Measurements from ENCODE around the gene PRM3.

PRM3 gene

GRCh38 chr16:11280616-11281522 lies 7.4 kb upstream of the PRM3 start, which contains the start of gene PRM1:
Gene PRM1 (minus strand): TSS chr16:11281330. CDS start chr16:11281238, 92 bp downstream.
- DNase-seq: no peak

GRCh38 chr16:11278681-11279628 lies 5.5 kb upstream of the PRM3 start:
- DNase-seq: no peak

GRCh38 chr16:11277607-11278337 lies 4.3 kb upstream of the PRM3 start:
- no peak for DNase-seq

DNA sequence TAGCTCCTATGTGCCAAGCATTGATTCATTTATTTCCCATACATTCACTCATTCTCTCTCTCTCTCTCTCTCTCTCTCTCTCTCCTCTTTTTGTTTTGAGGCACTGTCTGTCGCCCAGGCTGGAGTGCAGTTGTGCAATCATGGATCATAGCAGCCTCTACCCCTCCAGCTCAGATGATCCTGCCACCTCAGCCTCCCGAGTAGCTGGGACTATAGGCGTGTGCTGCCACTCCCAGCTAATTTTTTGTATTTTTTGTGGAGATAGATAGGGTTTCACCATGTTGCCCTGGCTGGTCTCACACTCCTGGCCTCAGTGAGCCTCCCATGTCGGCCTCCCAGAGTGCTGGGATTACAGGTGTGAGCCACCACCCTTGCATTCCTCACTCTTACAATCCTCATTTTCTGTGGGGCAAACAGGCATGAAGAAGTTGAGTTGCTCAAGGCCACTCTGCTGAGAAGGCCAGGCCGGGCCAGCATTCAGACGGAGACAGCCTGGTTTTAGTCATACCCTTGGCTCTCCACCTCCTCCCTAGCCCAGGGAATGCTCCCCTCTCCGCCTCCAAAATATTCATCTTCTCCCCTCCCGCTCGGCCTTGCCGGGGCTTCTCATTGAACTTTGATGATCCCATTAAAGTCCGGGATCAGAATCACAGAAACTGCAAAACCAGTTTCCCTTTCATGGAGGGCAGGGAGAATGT lies 3.6 kb upstream of the PRM3 start:
- DNase-seq: no peak

DNA sequence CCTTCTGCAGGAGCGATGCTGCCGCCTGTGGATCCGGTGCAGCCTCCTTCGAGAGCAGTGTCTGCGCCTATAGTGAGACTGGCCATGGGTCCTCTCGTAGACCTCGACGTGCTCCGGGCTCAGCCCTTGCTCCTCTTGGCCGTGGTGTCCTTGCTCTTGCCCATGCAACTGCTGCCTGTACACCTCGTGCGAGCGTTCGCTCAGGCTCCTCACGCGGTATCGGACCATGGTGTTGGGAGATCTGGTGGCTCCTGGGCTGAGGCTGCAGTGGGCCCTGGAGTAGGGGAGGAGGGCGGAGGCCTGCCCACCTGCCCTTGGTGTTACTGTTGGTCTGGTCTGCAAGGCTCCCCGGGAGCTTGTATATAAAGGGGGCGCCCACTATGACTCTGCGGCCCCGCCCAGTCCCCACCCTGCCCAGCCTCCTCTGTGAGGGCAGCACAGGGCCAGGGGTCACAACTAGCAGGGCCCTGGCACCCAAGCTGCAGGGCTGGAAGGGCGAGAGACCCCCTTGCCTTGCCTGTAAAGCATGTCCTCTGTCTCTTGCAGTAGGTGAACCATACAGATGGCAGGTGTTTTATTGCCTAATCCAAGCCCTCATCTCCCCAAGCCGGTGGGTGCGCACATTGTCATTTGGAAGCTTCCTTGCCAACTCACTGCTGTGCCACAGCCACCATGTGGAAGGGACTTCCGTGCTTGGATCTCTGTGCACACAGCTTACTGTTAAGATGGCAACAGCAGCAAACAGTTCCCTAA lies 2.9 kb upstream of the PRM3 start, which contains the start of gene PRM2:
TSS of gene PRM2 (minus strand) at position 338 of the 753 bp plus-strand sequence. CDS start at position 228, 110 bp downstream.
- DNase-seq: no peak

DNA sequence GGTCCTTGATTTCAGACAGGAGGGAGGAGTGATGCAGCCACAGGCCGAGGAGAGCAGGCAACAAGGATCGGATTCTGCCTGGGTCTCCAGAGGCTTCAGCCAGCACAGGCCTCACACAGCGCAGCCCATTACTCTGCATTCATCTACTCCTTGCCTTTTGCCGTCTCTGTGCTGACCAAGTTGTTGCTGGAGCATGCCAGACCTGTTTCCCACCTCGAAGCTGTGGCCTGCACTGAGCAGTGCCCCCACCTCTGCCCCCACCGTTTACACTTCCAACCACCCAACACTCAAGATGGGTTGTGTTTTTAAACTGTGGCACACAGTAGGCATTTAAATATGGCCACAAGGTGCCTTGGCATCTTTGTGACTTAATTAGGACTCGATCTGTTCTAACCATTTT lies 1.5 kb upstream of the PRM3 start:
- DNase-seq: no peak

- DNase-seq: no peak
Measured at GRCh38 chr16:11273721-11274324, 394 bp upstream of the PRM3 start.

DNA sequence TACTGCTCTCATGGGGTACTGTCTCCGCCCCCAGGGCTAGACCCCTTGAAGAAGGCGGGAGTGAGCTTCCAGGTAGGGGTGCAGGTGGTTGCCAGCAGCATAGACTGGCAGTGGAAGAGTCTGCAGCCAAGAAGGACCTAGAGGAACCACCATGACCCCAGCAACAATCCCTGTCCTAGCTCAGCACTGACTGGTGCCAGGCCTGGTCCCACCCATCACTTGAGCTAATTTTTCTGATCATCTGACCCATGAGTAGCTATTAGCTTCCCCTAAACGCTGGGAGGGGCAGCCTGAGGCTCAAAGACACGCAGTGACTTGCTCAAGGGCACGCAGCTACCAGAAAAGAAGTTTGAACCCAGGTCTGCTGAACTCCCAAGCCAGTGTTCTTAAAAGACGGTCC lies 945 bp downstream of the PRM3 start:
- DNase-seq: no peak

GRCh38 chr16:11271610-11272009 lies 1.8 kb downstream of the PRM3 start:
- no peak for DNase-seq

- DNase-seq: no peak
Measured at GRCh38 chr16:11270602-11271162, 2.7 kb downstream of the PRM3 start.

DNA sequence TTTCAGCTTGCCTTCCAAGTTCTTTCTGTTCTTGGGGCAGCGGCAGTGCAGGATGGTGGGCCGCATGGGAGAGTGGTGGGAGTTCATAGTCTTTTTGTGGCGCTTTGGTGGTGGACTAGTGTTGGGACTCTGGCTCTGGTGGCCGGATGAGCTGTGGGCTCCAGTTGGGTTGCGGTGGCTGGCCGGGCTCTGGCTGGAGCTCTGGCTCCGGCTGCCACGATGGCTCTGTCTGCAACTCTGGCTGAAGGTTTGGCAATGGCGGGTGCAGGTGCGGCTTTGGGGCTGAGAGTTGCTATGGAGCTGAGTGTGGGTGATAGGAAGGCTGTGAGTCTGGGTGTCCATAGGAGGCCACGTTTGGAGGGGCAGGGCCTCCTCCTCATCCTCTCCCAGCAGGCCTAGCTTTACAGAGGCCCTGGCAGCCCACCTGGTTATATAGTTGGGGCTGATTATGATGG lies 4.5 kb downstream of the PRM3 start, which contains the start of gene TNP2:
TSS of gene TNP2 (minus strand) at position 405 of the 455 bp plus-strand sequence. CDS start at position 342, 63 bp downstream.
- DNase-seq: no peak

DNA sequence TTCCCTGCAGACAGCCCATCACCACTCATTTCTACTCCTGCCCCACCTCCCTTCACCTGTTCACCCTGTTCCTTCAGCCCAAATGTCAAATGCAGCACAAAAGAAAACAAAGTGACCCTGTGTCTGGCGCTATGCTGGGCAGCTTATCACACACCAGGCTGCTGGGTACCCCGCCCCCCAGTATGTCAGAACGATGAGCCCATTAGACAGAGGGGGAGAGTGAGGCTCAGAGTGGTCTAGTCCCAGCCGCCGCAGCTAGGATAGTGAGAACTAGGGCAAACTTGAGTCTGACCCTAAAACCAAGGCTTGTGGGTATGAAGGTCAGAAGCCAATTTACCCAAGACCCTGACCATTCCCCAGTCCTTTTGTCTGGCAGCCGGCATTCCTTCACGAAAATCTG lies 8.3 kb downstream of the PRM3 start:
- no peak for DNase-seq

DNA sequence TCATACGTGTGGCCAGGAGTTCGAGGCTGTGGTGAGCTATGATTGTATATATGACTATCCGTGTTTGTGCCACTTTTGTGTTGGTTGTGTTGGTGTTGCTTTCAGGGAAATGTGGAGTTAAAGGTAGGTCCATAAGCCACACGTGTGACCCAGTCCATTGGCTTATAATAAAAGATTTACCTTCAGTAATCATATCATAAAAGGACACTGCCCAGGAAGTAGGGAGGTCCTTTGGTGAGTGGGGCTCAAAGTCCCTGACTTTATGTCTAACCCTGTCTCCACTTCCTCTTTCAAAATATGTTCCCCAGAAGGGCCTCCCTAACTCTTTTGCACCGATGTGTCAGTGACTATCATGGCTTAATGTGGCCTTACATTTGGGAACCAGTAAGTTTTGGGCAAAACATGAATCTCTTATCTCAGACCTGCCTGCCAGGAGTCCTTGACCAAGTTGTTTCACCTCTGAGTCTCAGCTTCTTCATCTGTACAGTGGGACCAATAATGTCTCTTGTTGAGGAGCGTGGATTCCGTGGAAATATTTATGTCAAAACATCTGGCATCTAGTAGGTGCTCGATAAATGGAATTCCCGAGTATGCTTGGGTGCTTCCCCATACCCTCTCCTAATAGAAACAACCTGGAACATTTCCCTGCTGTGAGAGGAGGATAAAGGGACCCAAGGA lies 9.1 kb downstream of the PRM3 start:
- DNase-seq: no peak

DNA sequence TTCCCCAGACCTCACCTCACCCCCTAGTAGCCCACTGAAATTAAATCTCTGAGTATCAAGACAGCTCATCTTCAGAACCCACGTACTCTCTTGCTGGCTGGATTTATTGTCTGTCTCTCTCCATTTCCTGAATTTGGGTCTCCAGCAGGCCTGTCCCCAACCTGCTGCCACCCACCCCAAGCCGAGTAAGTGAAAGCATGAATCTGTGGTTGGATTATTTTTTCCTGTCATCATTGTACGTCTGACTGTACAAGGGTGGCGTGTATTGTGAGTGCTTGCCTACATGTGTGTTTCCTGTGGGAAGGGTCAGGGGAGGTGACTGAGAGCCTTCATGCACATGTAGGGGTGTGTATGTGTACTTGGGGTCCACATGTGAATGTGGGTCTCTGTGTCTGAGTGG lies 9.7 kb downstream of the PRM3 start:
- no peak for DNase-seq

DNA sequence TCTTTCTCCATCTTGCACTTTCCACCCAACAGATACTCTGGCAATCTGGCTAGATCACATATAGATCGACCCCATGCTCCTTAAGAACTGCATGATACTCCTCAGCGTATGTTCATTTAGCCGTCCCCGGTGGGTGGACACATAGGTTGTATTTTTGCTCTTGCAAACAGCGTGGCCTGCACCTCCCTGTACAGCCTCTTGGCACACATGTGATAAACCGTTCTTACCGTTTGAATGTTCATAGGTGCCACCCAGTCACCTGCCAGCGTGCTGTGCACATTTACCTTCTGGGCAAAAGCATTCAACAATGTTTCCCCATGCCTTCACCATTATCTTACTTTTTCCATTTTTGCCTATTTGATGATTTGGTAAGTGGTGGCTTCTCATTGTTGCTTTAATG lies 10.5 kb downstream of the PRM3 start:
- no peak for DNase-seq

GRCh38 chr16:11260596-11260966 lies 12.8 kb downstream of the PRM3 start:
- DNase-seq: no peak

DNA sequence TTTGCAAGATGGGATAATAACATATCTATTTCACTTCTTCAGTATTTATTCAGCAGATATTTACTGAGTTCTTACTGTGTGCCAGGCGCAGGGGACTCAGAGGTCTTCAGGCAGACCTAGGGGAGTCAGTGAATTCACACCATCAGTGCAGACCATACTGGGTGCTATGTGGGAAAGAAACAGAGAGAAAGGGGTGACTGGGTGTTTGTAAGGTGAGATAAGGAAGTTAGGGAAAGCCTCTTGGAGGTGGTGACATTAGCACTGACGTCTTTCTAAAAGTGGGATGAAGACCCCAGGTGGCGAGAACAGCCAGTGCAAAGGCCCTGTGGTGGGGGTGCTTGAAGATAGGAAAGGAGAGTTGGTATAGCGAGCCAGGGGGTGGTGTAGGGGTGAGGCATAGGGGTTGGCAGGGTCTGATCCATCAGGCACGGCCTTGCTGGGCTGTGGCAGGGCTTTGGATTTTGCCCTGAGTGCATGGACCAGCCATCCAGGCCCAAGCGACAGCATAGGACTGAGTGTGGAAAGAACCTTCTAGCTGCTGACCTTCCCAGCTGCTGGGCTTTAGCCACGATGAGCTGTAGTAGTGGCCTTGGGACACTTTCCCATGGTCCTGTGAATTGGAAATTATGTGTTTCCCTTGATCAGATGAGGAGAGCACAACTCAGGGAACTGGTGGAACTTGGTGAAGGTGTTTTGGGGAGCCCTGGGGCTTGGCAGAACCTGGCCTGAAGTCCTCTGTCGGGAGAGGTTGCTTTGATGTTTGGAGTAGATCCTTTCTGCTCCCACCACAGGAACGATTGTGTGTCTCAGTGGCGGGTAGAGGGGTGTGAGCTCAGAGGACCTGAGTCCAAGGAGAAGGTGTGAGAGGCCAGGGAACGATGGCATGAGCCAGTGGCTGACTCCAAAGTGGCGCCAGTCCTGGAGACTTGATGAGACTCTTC lies 13.5 kb downstream of the PRM3 start:
- no peak for DNase-seq

Data from NCI-H82 (cell line).